ENCODE results near the gene SIMC1.
"Not testable (repeated sequence)": the region's sequence is repeated elsewhere in the genome, so short reads cannot be mapped to it uniquely, and the experiment has no call there.

The SIMC1 gene

GRCh38 chr5:176214466-176215021 is 23.7 kb upstream of the SIMC1 start:
- not testable (repeated sequence) for DNase-seq (ENCODE audit: low read depth)

GRCh38 chr5:176216393-176216916 is 21.8 kb upstream of the SIMC1 start:
- DNase-seq (ENCODE audit: low read depth), result not testable (repeated sequence)

GRCh38 chr5:176217188-176217729 is 21.0 kb upstream of the SIMC1 start:
- not testable (repeated sequence) for DNase-seq (ENCODE audit: low read depth)

GRCh38 chr5:176217764-176218163 is 20.5 kb upstream of the SIMC1 start:
- not testable (repeated sequence) for DNase-seq (ENCODE audit: low read depth)

GRCh38 chr5:176222006-176222405 is 16.2 kb upstream of the SIMC1 start:
- not testable (repeated sequence) for DNase-seq (ENCODE audit: low read depth)

GRCh38 chr5:176228358-176228757 is 9.9 kb upstream of the SIMC1 start:
- DNase-seq (ENCODE audit: low read depth), result not testable (repeated sequence)

- DNase-seq (ENCODE audit: low read depth), result not testable (repeated sequence)
These were observed 5.0 kb upstream of the SIMC1 start for GRCh38 chr5:176233253-176233652.

GRCh38 chr5:176235155-176235554 is 3.1 kb upstream of the SIMC1 start:
- peak; percentile 3 for DNase-seq (ENCODE audit: low read depth)

- DNase-seq (ENCODE audit: low read depth), result not testable (repeated sequence)
These were observed 540 bp downstream of the SIMC1 start for GRCh38 chr5:176238645-176239283.

- DNase-seq (ENCODE audit: low read depth), result not testable (repeated sequence)
These were observed 1.1 kb downstream of the SIMC1 start for GRCh38 chr5:176239304-176239703.

GRCh38 chr5:176244318-176244717 is 6.1 kb downstream of the SIMC1 start:
- DNase-seq (ENCODE audit: low read depth), result not testable (repeated sequence)

GRCh38 chr5:176245074-176245473 is 6.8 kb downstream of the SIMC1 start:
- DNase-seq (ENCODE audit: low read depth), result not testable (repeated sequence)

- DNase-seq (ENCODE audit: low read depth), result not testable (repeated sequence)
These were observed 7.3 kb downstream of the SIMC1 start for GRCh38 chr5:176245489-176245888.

- not testable (repeated sequence) for DNase-seq (ENCODE audit: low read depth)
These were observed 12.5 kb downstream of the SIMC1 start for GRCh38 chr5:176250691-176251090.

- not testable (repeated sequence) for DNase-seq (ENCODE audit: low read depth)
These were observed 13.9 kb downstream of the SIMC1 start for GRCh38 chr5:176252171-176252570.

- DNase-seq (ENCODE audit: low read depth), result not testable (repeated sequence)
These were observed 15.3 kb downstream of the SIMC1 start for GRCh38 chr5:176253370-176254065.

GRCh38 chr5:176254066-176254393 is 15.8 kb downstream of the SIMC1 start:
- not testable (repeated sequence) for DNase-seq (ENCODE audit: low read depth)

GRCh38 chr5:176257871-176258505 is 19.8 kb downstream of the SIMC1 start:
- DNase-seq (ENCODE audit: low read depth), result not testable (repeated sequence)

GRCh38 chr5:176260682-176261081 is 22.5 kb downstream of the SIMC1 start:
- DNase-seq (ENCODE audit: low read depth), result not testable (repeated sequence)

- DNase-seq (ENCODE audit: low read depth), result not testable (repeated sequence)
These were observed 28.2 kb downstream of the SIMC1 start for GRCh38 chr5:176266448-176266847.

GRCh38 chr5:176289018-176289417 is 50.8 kb downstream of the SIMC1 start:
- DNase-seq (ENCODE audit: low read depth), result not testable (repeated sequence)
